SK-N-SH treated with all-trans-retinoic acid at 6 μM for 48 hours (cell line): ENCODE results near the gene FOLR2.

Source experiments
- ARNTL ChIP-seq: fragments of 450-650 bp; formaldehyde crosslinking; IDR thresholded peaks from 2 replicates; pipeline ENCODE4 v1.5.0; 2020; ENCODE audit warnings: low read depth, mild to moderate bottlenecking, moderate library complexity, borderline replicate concordance
- CREB5 ChIP-seq: fragments of 250-450 bp; sonication (Bioruptor Pico); IDR thresholded peaks from 2 replicates; pipeline ENCODE4 v1.5.1; 2020; ENCODE audit warnings: low read depth, mild to moderate bottlenecking, moderate library complexity
- PATZ1 ChIP-seq: fragments of 250-450 bp; sonication (Bioruptor Pico); IDR thresholded peaks from 2 replicates; pipeline ENCODE4 v1.8.0; 2020; ENCODE audit warnings: mild to moderate bottlenecking, moderate library complexity, borderline replicate concordance
- POU6F1 ChIP-seq: fragments of 250-450 bp; sonication (Bioruptor Pico); IDR thresholded peaks from 2 replicates; pipeline ENCODE4 v1.8.0; 2021; ENCODE audit warnings: low read depth, mild to moderate bottlenecking, moderate library complexity, borderline replicate concordance
- PPARA ChIP-seq: fragments of 250-450 bp; sonication (Bioruptor Pico); IDR thresholded peaks from 2 replicates; pipeline ENCODE4 v1.5.0; 2020; ENCODE audit warnings: mild to moderate bottlenecking, borderline replicate concordance
- RARB ChIP-seq: fragments of 250-450 bp; sonication (Bioruptor Pico); IDR thresholded peaks from 2 replicates; pipeline ENCODE4 v1.8.0; 2021; ENCODE audit warnings: mild to moderate bottlenecking, moderate library complexity
- TOX ChIP-seq: fragments of 250-450 bp; sonication (Bioruptor Pico); IDR thresholded peaks from 2 replicates; pipeline ENCODE4 v1.8.0; 2021; ENCODE audit warnings: mild to moderate bottlenecking, moderate library complexity, borderline replicate concordance
- ZC3H10 ChIP-seq: fragments of 250-450 bp; sonication (Bioruptor Pico); IDR thresholded peaks from 2 replicates; pipeline ENCODE4 v1.5.1; 2021; ENCODE audit warnings: mild to moderate bottlenecking, moderate library complexity
- ZFP3 ChIP-seq: fragments of 250-450 bp; sonication (Bioruptor Pico); IDR thresholded peaks from 2 replicates; pipeline ENCODE4 v1.5.0; 2020; ENCODE audit warnings: mild to moderate bottlenecking, moderate library complexity
- ZFP30 ChIP-seq: fragments of 450-650 bp; formaldehyde crosslinking; IDR thresholded peaks from 2 replicates; pipeline ENCODE4 v1.5.0; 2022; ENCODE audit warnings: mild to moderate bottlenecking, moderate library complexity
- ZNF565 ChIP-seq: fragments of 450-650 bp; formaldehyde crosslinking; conservative IDR thresholded peaks from 2 replicates; pipeline ENCODE4 v1.5.0; 2020; ENCODE audit warnings: low read depth, mild to moderate bottlenecking, moderate library complexity
- ZNF70 ChIP-seq: fragments of 450-650 bp; formaldehyde crosslinking; IDR thresholded peaks from 2 replicates; pipeline ENCODE4 v1.5.0; 2020; ENCODE audit warnings: mild to moderate bottlenecking, moderate library complexity
- ZNF8 ChIP-seq: fragments of 450-650 bp; formaldehyde crosslinking; IDR thresholded peaks from 2 replicates; pipeline ENCODE4 v1.5.0; 2020; ENCODE audit warnings: mild to moderate bottlenecking, moderate library complexity

- TF ChIP-seq TOX (CRISPR knock-in tag) (no peak), ZNF565 (CRISPR knock-in tag) (no peak), ZFP30 (no peak), POU6F1 (no peak), CREB5 (CRISPR knock-in tag) (no peak), ZFP3 (CRISPR knock-in tag) (no peak), RARB (CRISPR knock-in tag) (no peak), ZNF70 (CRISPR knock-in tag) (no peak), ARNTL (no peak), PATZ1 (no peak), ZNF8 (CRISPR knock-in tag) (no peak), PPARA (CRISPR knock-in tag) (no peak), ZC3H10 (CRISPR knock-in tag) (no peak)
Observed at GRCh38 chr11:72209101-72209500, 7.5 kb upstream of the FOLR2 start.
